Panc1 (cell line): ENCODE data around the gene PLD2. TPM values are rescaled to one million over a fixed set of nuclear protein-coding genes. Genes with fewer than 3 reads are reported as not detected.

ENCODE experiments used
- ATAC-seq: fragments of 200-7000 bp; cut with Tn5 transposase; 2 replicates; pipeline ENCODE4 v1.9.1; 2020; ENCODE audit warnings: mild to moderate bottlenecking, moderate library complexity
- BruUV-seq: library from RNA; stranded (reverse); fragments of 400-500 nt; replicated peaks from 2 replicates; lab custom pipeline; 2021; lab: Mats Ljungman, UMichigan
- CTCF ChIA-PET: fragments of 300-600 bp; sonication (Branson Sonifier 250); formaldehyde crosslinking; loops from one replicate; lab custom pipeline; 2022; ENCODE audit warnings: antibody characterized with exemption; lab: Charles Lee
- POLR2A ChIA-PET: fragments of 300-600 bp; sonication (Branson Sonifier 250); formaldehyde crosslinking; loops from one replicate; lab custom pipeline; 2022; ENCODE audit warnings: antibody characterized with exemption; lab: Charles Lee
- DNase-seq: peaks from one replicate; pipeline ENCODE4 v3.0.0-alpha.2; 2010; ENCODE audit warnings: low read depth, low spot score
- H3K27ac ChIP-seq: 2 replicates; pipeline ENCODE4 v1.5.1; 2011; ENCODE audit warnings: mild to moderate bottlenecking, low read length, inconsistent platforms
- H3K27me3 ChIP-seq: fragments of 200-500 bp; sonication (Bioruptor generic); 2 replicates; pipeline ENCODE4 v1.6.0; 2014; ENCODE audit warnings: low read length, inconsistent platforms; ENCODE audit not compliant: control insufficient read depth, insufficient read depth
- H3K36me3 ChIP-seq: fragments of 200-500 bp; sonication (Bioruptor generic); 2 replicates; pipeline ENCODE4 v1.5.1; 2014; ENCODE audit warnings: inconsistent platforms, mild to moderate bottlenecking, low read length, moderate library complexity; ENCODE audit not compliant: control insufficient read depth, insufficient read depth
- H3K4me1 ChIP-seq: 2 replicates; pipeline ENCODE4 v1.5.1; 2011; ENCODE audit warnings: inconsistent platforms, mild to moderate bottlenecking, low read length, moderate library complexity; ENCODE audit not compliant: control insufficient read depth, insufficient read depth
- H3K4me3 ChIP-seq, 2 experiments: 2 replicates each; pipeline ENCODE4 v1.5.1; 2011 to 2012; ENCODE audit warnings: low read depth in 2 of 2, low read length in 2 of 2, mild to moderate bottlenecking in 2 of 2, inconsistent platforms in 1 of 2, moderate library complexity in 1 of 2
- H3K9me3 ChIP-seq: fragments of 200-500 bp; sonication (Bioruptor generic); 2 replicates; pipeline ENCODE4 v1.5.1; 2014; ENCODE audit warnings: low read depth, mild to moderate bottlenecking, inconsistent platforms, low read length, moderate library complexity; ENCODE audit not compliant: control insufficient read depth, insufficient read depth
- CTCF ChIP-seq: fragments of 450-650 bp; IDR thresholded peaks from 2 replicates; pipeline ENCODE4 v1.5.1; 2017; ENCODE audit warnings: mild to moderate bottlenecking
- POLR2AphosphoS5 ChIP-seq: IDR thresholded peaks from 2 replicates; pipeline ENCODE4 v1.6.1; 2012; ENCODE audit warnings: mild to moderate bottlenecking, low read depth, low read length, moderate library complexity
- REST ChIP-seq, 2 experiments: IDR thresholded peaks; 2 replicates each; pipeline ENCODE4 v1.6.1; 2011 to 2012; ENCODE audit warnings: low read depth in 2 of 2, control low read depth in 1 of 2, low read length in 1 of 2, mild to moderate bottlenecking in 1 of 2, moderate library complexity in 1 of 2; ENCODE audit not compliant: insufficient read depth in 1 of 2
- SIN3A ChIP-seq: IDR thresholded peaks from 2 replicates; pipeline ENCODE4 v1.6.1; 2012; ENCODE audit warnings: low read depth, mild to moderate bottlenecking, low read length, moderate library complexity, borderline replicate concordance; ENCODE audit not compliant: insufficient read depth
- TCF7L2 ChIP-seq: IDR thresholded peaks from 2 replicates; pipeline ENCODE4 v1.6.1; 2011; ENCODE audit warnings: mild to moderate bottlenecking, low read depth, low read length, inconsistent platforms
- in situ Hi-C: cut with HindIII; loops from 2 replicates; pipeline ENCODE4 v1.10.0; 2016; ENCODE audit warnings: low sequenced_read_pairs, low pct_unique_long_range_greater_than_20kb
- intact Hi-C: fragments of 100-400 bp; cut with micrococcal nuclease; formaldehyde crosslinking; loops from one replicate; pipeline ENCODE4 v1.10.0; 2022; ENCODE audit not compliant: unreplicated experiment
- total RNA-seq: library from RNA; stranded (reverse); gene quantifications from one replicate; pipeline ENCODE4 v1.2.1, GENCODE V29; 2021; ENCODE audit not compliant: unreplicated experiment

Gene PLD2
- total RNA-seq, 1 experiment from 2014 or later = 40.2 TPM

- H3K27me3 ChIP-seq = no peaks in the 10 kb centered on the region
- H3K4me1 ChIP-seq = no peaks in the 10 kb centered on the region; the same call in 1 of the 2 replicates
- no peak overlapping the region for H3K27ac ChIP-seq
- no peaks in the 10 kb centered on the region for H3K36me3 ChIP-seq
- no peaks in the 10 kb centered on the region for H3K9me3 ChIP-seq
- no TSS peak for BruUV-seq
- H3K4me3 ChIP-seq = no peak overlapping the region
- intact Hi-C loops (no loop called here), in situ Hi-C loops (no loop called here)
- POLR2A ChIA-PET = no interaction called here
- TF ChIP-seq TCF7L2 (no peak), POLR2AphosphoS5 (no peak), REST (IDR thresholded peaks at IDR 0.05; ENCODE audit: insufficient read depth in 1 of 2, low read depth in 2 of 2, low read length in 1 of 2) (no peak), CTCF (no peak), SIN3A (no peak)
- ATAC-seq (no peak), DNase-seq (no peak)
- CTCF ChIA-PET = no interaction called here
Observed at GRCh38 chr17:4859816-4860625, 53.1 kb downstream of the PLD2 start.

- ChIA-PET CTCF (no interaction called here), POLR2A (no interaction called here)
- BruUV-seq = no TSS peak
Observed at GRCh38 chr17:4860651-4861050, 53.7 kb downstream of the PLD2 start.

More at GRCh38 chr17:4860651-4861050, 53.7 kb downstream of the PLD2 start:
- DNase-seq (no peak), ATAC-seq (no peak)
- Histone ChIP-seq H3K36me3 (no peaks in the 10 kb centered on the region), H3K4me3 (no peak overlapping the region), H3K4me1 (no peaks in the 10 kb centered on the region; the same call in 1 of the 2 replicates), H3K27me3 (no peaks in the 10 kb centered on the region), H3K27ac (no peak overlapping the region), H3K9me3 (no peaks in the 10 kb centered on the region)
- in situ Hi-C loops (no loop called here), intact Hi-C loops (no loop called here)
- no peak for TF ChIP-seq REST (IDR thresholded peaks at IDR 0.05; ENCODE audit: insufficient read depth in 1 of 2, low read depth in 2 of 2, low read length in 1 of 2)
- TF ChIP-seq TCF7L2 = no peak
- TF ChIP-seq POLR2AphosphoS5 = no peak
- no peak for TF ChIP-seq CTCF
- no peak for TF ChIP-seq SIN3A
